GM23338 (cell line): Measurements from ENCODE around the gene FAM110C. TPM values are rescaled to one million over a fixed set of nuclear protein-coding genes. Genes with fewer than 3 reads are reported as not detected.

ENCODE experiments used
- ATAC-seq: fragments of 200-7000 bp; cut with Tn5 transposase; 3 replicates; pipeline ENCODE4 v1.9.1; 2020
- DNase-seq: peaks from one replicate; pipeline ENCODE4 v3.0.0-alpha.2; 2015; ENCODE audit warnings: low spot score
- H2AFZ ChIP-seq: fragments of 200-600 bp; sonication (generic); 2 replicates; pipeline ENCODE4 v1.8.0; 2016; ENCODE audit warnings: antibody characterized with exemption, mild to moderate bottlenecking, moderate library complexity
- H3F3A ChIP-seq: fragments of 200-600 bp; sonication (generic); replicated peaks from 2 replicates; pipeline ENCODE4 v1.8.0; 2017; ENCODE audit warnings: antibody characterized with exemption, mixed run types, low read depth
- H3K27ac ChIP-seq: fragments of 200-600 bp; sonication (generic); 2 replicates; pipeline ENCODE4 v1.6.1; 2016; ENCODE audit warnings: low read depth
- H3K27me3 ChIP-seq: fragments of 200-600 bp; sonication (generic); 2 replicates; pipeline ENCODE4 v1.8.0; 2016; ENCODE audit warnings: mild to moderate bottlenecking, mixed run types, moderate library complexity; ENCODE audit not compliant: insufficient read depth
- H3K36me3 ChIP-seq: fragments of 200-600 bp; sonication (generic); 2 replicates; pipeline ENCODE4 v1.8.0; 2016; ENCODE audit warnings: mild to moderate bottlenecking; ENCODE audit not compliant: insufficient read depth
- H3K4me1 ChIP-seq: fragments of 200-600 bp; sonication (generic); 2 replicates; pipeline ENCODE4 v1.8.0; 2016; ENCODE audit warnings: mild to moderate bottlenecking, moderate library complexity; ENCODE audit not compliant: insufficient read depth
- H3K4me2 ChIP-seq: fragments of 200-600 bp; sonication (generic); 2 replicates; pipeline ENCODE4 v1.7.1; 2017; ENCODE audit warnings: mixed run types
- H3K4me3 ChIP-seq: fragments of 200-600 bp; sonication (generic); 2 replicates; pipeline ENCODE4 v1.6.1; 2016; ENCODE audit warnings: mixed run types
- H3K79me2 ChIP-seq: fragments of 200-600 bp; sonication (generic); replicated peaks from 2 replicates; pipeline ENCODE4 v1.8.0; 2017; ENCODE audit warnings: mild to moderate bottlenecking; ENCODE audit not compliant: insufficient read depth
- H3K9me2 ChIP-seq: fragments of 200-600 bp; sonication (generic); 2 replicates; pipeline ENCODE4 v1.8.0; 2017; ENCODE audit not compliant: insufficient read depth
- H4K20me1 ChIP-seq: fragments of 200-600 bp; sonication (generic); replicated peaks from 2 replicates; pipeline ENCODE4 v1.8.0; 2017; ENCODE audit warnings: mild to moderate bottlenecking; ENCODE audit not compliant: insufficient read depth
- H3K27ac Mint-ChIP-seq: 2 replicates; pipeline ENCODE4 v1.8.0; 2020; ENCODE audit warnings: inconsistent platforms, mild to moderate bottlenecking, moderate library complexity, mixed read lengths
- H3K27me3 Mint-ChIP-seq: 3 replicates; pipeline ENCODE4 v1.8.0; 2022; ENCODE audit warnings: low read depth, mild to moderate bottlenecking, moderate library complexity, mixed read lengths, inconsistent platforms; ENCODE audit not compliant: insufficient read depth, poor library complexity
- H3K36me3 Mint-ChIP-seq: 3 replicates; pipeline ENCODE4 v1.8.0; 2021; ENCODE audit warnings: low read depth, mild to moderate bottlenecking, inconsistent platforms, moderate library complexity, mixed read lengths
- H3K4me1 Mint-ChIP-seq: 3 replicates; pipeline ENCODE4 v1.8.0; 2020; ENCODE audit warnings: mild to moderate bottlenecking, inconsistent platforms, mixed read lengths
- H3K4me3 Mint-ChIP-seq: 3 replicates; pipeline ENCODE4 v1.8.0; 2021; ENCODE audit warnings: moderate library complexity, mild to moderate bottlenecking, inconsistent platforms, mixed read lengths
- H3K9me3 Mint-ChIP-seq: 3 replicates; pipeline ENCODE4 v1.8.0; 2020; ENCODE audit warnings: moderate library complexity, mild to moderate bottlenecking, inconsistent platforms, mixed read lengths
- CREB1 ChIP-seq: fragments of 250-450 bp; sonication (Bioruptor Pico); IDR thresholded peaks from 2 replicates; pipeline ENCODE4 v1.5.0; 2020; ENCODE audit warnings: low read depth, mild to moderate bottlenecking, moderate library complexity
- EZH2 ChIP-seq: fragments of 200-600 bp; sonication (generic); IDR thresholded peaks from one replicate; pipeline ENCODE4 v1.8.0; 2017; ENCODE audit warnings: antibody characterized with exemption, mild to moderate bottlenecking, low read depth; ENCODE audit not compliant: unreplicated experiment
- EZH2phosphoT487 ChIP-seq: fragments of 200-600 bp; sonication (generic); IDR thresholded peaks from one replicate; pipeline ENCODE4 v1.8.1; 2018; ENCODE audit warnings: antibody characterized with exemption; ENCODE audit not compliant: unreplicated experiment
- JUNB ChIP-seq: IDR thresholded peaks from one replicate; pipeline ENCODE4 v1.6.1; 2016; ENCODE audit warnings: antibody characterized with exemption; ENCODE audit not compliant: unreplicated experiment
- NANOG ChIP-seq: IDR thresholded peaks from 2 replicates; pipeline ENCODE4 v1.6.1; 2016; ENCODE audit warnings: antibody characterized with exemption, borderline replicate concordance
- POLR2AphosphoS5 ChIP-seq: IDR thresholded peaks from 2 replicates; pipeline ENCODE4 v1.6.1; 2016; ENCODE audit warnings: antibody characterized with exemption, low read depth
- STAT1 ChIP-seq: IDR thresholded peaks from one replicate; pipeline ENCODE4 v1.6.1; 2016; ENCODE audit warnings: antibody characterized with exemption; ENCODE audit not compliant: unreplicated experiment
- ZNF114 ChIP-seq: fragments of 250-450 bp; sonication (Bioruptor Pico); IDR thresholded peaks from 2 replicates; pipeline ENCODE4 v1.5.0; 2020; ENCODE audit warnings: mild to moderate bottlenecking, moderate library complexity
- ZNF331 ChIP-seq: fragments of 250-450 bp; sonication (Bioruptor Pico); IDR thresholded peaks from 2 replicates; pipeline ENCODE4 v1.5.0; 2020; ENCODE audit warnings: low read depth, mild to moderate bottlenecking, moderate library complexity
- polyA plus RNA-seq: library from polyadenylated mRNA; unstranded; fragments of >200 nt; fragmentation: Nextera tagmentation; extraction: Ambion mirVana; gene quantifications from 2 replicates; pipeline ENCODE4 v1.2.1, GENCODE V29; 2016
- total RNA-seq: library from RNA; depleted of rRNA; stranded (reverse); fragments of >200 nt; shearing (Covaris generic); gene quantifications from 2 replicates; pipeline ENCODE4 v1.2.3, GENCODE V29; 2014
- TF ChIP-seq, protein P1 (sequence below), 2 experiments: fragments of 200-600 bp in 1 of 2; sonication (generic) in 1 of 2; conservative IDR thresholded peaks; 2 replicates each; pipeline versions ENCODE4 v1.5.1 to v1.6.1; 2016 to 2017; ENCODE audit warnings: antibody characterized with exemption in 2 of 2, low read depth in 2 of 2, mild to moderate bottlenecking in 2 of 2, moderate library complexity in 1 of 2
- TF ChIP-seq, protein P2 (sequence below): fragments of 250-450 bp; sonication (Bioruptor Pico); IDR thresholded peaks from 2 replicates; pipeline ENCODE4 v1.5.0; 2020; ENCODE audit warnings: mild to moderate bottlenecking, moderate library complexity
- TF ChIP-seq, protein P3 (sequence below): IDR thresholded peaks from one replicate; pipeline ENCODE4 v1.6.1; 2018; ENCODE audit warnings: antibody characterized with exemption; ENCODE audit not compliant: unreplicated experiment
- TF ChIP-seq, protein P4 (sequence below): IDR thresholded peaks from 2 replicates; pipeline ENCODE4 v1.6.1; 2016; ENCODE audit warnings: antibody characterized with exemption

FAM110C gene
- total and polyA plus RNA-seq, 2 experiments from 2014 or later = 7.9 to 20.9 TPM

DNA sequence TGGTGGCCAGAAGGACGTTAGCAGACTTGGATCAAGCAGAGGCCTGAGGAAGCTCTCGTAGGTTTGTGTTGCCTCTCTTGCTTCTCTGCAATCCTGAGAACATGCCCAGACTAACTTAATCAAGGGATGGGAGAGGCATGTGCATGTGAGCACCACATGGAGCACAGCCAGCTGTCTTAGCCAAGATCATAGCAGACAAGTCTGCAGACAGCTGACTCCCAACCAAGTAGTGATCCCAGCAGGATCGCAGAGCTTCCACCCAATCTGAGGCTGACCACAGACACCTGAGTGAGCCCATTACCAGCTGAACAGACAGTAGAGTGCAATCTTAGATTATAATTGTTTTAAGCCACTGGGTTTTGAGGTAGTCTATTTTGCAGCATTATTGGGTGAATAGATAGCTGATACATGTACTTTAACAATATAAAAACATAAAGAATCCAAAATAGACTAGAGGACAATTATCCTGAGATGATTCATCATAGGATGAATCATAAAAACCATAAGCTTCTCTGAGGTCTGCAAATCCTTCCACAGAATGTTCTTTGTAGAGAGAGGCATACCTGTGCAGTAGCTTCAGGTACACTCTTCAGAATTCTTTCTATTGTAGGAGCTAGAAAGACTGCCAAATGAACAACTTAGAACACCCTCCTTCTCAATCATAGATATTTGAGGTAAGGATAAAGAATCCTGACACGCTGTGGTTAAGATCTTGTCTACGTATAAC lies 25.2 kb upstream of the FAM110C start:
- Histone ChIP-seq H3K36me3 (no peaks in the 10 kb centered on the region), H3K9me2 (peaks cover 3% of the 10 kb centered on the region; the same call in 1 of the 2 replicates), H3K4me3 (no peak overlapping the region), H4K20me1 (no peaks in the 10 kb centered on the region), H3K4me2 (no peak overlapping the region), H2AFZ (no peak overlapping the region), H3K27ac (no peak overlapping the region), H3K4me1 (no peaks in the 10 kb centered on the region), H3K79me2 (no peaks in the 10 kb centered on the region), H3K27me3 (no peaks in the 10 kb centered on the region), H3F3A (no peaks in the 10 kb centered on the region)
- TF ChIP-seq CREB1 (CRISPR knock-in tag) (no peak), ZNF331 (no peak), NANOG (no peak), EZH2 (no peak), STAT1 (no peak), ZNF114 (CRISPR knock-in tag) (no peak), JUNB (no peak), POLR2AphosphoS5 (no peak), EZH2phosphoT487 (no peak)
- TF ChIP-seq, protein P1, sequence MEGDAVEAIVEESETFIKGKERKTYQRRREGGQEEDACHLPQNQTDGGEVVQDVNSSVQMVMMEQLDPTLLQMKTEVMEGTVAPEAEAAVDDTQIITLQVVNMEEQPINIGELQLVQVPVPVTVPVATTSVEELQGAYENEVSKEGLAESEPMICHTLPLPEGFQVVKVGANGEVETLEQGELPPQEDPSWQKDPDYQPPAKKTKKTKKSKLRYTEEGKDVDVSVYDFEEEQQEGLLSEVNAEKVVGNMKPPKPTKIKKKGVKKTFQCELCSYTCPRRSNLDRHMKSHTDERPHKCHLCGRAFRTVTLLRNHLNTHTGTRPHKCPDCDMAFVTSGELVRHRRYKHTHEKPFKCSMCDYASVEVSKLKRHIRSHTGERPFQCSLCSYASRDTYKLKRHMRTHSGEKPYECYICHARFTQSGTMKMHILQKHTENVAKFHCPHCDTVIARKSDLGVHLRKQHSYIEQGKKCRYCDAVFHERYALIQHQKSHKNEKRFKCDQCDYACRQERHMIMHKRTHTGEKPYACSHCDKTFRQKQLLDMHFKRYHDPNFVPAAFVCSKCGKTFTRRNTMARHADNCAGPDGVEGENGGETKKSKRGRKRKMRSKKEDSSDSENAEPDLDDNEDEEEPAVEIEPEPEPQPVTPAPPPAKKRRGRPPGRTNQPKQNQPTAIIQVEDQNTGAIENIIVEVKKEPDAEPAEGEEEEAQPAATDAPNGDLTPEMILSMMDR (conservative IDR thresholded peaks at IDR 0.05; ENCODE audit: low read depth in 2 of 2) = no peak
- TF ChIP-seq, protein P2, sequence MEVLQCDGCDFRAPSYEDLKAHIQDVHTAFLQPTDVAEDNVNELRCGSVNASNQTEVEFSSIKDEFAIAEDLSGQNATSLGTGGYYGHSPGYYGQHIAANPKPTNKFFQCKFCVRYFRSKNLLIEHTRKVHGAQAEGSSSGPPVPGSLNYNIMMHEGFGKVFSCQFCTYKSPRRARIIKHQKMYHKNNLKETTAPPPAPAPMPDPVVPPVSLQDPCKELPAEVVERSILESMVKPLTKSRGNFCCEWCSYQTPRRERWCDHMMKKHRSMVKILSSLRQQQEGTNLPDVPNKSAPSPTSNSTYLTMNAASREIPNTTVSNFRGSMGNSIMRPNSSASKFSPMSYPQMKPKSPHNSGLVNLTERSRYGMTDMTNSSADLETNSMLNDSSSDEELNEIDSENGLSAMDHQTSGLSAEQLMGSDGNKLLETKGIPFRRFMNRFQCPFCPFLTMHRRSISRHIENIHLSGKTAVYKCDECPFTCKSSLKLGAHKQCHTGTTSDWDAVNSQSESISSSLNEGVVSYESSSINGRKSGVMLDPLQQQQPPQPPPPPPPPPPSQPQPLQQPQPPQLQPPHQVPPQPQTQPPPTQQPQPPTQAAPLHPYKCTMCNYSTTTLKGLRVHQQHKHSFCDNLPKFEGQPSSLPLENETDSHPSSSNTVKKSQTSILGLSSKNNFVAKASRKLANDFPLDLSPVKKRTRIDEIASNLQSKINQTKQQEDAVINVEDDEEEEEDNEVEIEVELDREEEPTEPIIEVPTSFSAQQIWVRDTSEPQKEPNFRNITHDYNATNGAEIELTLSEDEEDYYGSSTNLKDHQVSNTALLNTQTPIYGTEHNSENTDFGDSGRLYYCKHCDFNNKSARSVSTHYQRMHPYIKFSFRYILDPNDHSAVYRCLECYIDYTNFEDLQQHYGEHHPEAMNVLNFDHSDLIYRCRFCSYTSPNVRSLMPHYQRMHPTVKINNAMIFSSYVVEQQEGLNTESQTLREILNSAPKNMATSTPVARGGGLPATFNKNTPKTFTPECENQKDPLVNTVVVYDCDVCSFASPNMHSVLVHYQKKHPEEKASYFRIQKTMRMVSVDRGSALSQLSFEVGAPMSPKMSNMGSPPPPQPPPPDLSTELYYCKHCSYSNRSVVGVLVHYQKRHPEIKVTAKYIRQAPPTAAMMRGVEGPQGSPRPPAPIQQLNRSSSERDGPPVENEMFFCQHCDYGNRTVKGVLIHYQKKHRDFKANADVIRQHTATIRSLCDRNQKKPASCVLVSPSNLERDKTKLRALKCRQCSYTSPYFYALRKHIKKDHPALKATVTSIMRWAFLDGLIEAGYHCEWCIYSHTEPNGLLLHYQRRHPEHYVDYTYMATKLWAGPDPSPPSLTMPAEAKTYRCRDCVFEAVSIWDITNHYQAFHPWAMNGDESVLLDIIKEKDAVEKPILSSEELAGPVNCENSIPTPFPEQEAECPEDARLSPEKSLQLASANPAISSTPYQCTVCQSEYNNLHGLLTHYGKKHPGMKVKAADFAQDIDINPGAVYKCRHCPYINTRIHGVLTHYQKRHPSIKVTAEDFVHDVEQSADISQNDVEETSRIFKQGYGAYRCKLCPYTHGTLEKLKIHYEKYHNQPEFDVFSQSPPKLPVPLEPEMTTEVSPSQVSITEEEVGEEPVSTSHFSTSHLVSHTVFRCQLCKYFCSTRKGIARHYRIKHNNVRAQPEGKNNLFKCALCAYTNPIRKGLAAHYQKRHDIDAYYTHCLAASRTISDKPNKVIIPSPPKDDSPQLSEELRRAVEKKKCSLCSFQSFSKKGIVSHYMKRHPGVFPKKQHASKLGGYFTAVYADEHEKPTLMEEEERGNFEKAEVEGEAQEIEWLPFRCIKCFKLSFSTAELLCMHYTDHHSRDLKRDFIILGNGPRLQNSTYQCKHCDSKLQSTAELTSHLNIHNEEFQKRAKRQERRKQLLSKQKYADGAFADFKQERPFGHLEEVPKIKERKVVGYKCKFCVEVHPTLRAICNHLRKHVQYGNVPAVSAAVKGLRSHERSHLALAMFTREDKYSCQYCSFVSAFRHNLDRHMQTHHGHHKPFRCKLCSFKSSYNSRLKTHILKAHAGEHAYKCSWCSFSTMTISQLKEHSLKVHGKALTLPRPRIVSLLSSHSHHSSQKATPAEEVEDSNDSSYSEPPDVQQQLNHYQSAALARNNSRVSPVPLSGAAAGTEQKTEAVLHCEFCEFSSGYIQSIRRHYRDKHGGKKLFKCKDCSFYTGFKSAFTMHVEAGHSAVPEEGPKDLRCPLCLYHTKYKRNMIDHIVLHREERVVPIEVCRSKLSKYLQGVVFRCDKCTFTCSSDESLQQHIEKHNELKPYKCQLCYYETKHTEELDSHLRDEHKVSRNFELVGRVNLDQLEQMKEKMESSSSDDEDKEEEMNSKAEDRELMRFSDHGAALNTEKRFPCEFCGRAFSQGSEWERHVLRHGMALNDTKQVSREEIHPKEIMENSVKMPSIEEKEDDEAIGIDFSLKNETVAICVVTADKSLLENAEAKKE (CRISPR knock-in tag) = no peak
- TF ChIP-seq, protein P3, sequence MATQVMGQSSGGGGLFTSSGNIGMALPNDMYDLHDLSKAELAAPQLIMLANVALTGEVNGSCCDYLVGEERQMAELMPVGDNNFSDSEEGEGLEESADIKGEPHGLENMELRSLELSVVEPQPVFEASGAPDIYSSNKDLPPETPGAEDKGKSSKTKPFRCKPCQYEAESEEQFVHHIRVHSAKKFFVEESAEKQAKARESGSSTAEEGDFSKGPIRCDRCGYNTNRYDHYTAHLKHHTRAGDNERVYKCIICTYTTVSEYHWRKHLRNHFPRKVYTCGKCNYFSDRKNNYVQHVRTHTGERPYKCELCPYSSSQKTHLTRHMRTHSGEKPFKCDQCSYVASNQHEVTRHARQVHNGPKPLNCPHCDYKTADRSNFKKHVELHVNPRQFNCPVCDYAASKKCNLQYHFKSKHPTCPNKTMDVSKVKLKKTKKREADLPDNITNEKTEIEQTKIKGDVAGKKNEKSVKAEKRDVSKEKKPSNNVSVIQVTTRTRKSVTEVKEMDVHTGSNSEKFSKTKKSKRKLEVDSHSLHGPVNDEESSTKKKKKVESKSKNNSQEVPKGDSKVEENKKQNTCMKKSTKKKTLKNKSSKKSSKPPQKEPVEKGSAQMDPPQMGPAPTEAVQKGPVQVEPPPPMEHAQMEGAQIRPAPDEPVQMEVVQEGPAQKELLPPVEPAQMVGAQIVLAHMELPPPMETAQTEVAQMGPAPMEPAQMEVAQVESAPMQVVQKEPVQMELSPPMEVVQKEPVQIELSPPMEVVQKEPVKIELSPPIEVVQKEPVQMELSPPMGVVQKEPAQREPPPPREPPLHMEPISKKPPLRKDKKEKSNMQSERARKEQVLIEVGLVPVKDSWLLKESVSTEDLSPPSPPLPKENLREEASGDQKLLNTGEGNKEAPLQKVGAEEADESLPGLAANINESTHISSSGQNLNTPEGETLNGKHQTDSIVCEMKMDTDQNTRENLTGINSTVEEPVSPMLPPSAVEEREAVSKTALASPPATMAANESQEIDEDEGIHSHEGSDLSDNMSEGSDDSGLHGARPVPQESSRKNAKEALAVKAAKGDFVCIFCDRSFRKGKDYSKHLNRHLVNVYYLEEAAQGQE = no peak
- TF ChIP-seq, protein P4, sequence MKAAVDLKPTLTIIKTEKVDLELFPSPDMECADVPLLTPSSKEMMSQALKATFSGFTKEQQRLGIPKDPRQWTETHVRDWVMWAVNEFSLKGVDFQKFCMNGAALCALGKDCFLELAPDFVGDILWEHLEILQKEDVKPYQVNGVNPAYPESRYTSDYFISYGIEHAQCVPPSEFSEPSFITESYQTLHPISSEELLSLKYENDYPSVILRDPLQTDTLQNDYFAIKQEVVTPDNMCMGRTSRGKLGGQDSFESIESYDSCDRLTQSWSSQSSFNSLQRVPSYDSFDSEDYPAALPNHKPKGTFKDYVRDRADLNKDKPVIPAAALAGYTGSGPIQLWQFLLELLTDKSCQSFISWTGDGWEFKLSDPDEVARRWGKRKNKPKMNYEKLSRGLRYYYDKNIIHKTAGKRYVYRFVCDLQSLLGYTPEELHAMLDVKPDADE = no peak
- Mint-ChIP-seq H3K27me3 (no peaks in the 10 kb centered on the region), H3K9me3 (peaks cover 3% of the 10 kb centered on the region; the same call in 1 of the 3 replicates), H3K4me1 (peaks cover 6% of the 10 kb centered on the region; the same call in 2 of the 3 replicates), H3K4me3 (no peak overlapping the region), H3K36me3 (no peaks in the 10 kb centered on the region; the same call in 2 of the 3 replicates), H3K27ac (no peak overlapping the region)
- ATAC-seq = no peak
- DNase-seq = no peak
